Measurements from ENCODE around the gene NUDT6.

DNA sequence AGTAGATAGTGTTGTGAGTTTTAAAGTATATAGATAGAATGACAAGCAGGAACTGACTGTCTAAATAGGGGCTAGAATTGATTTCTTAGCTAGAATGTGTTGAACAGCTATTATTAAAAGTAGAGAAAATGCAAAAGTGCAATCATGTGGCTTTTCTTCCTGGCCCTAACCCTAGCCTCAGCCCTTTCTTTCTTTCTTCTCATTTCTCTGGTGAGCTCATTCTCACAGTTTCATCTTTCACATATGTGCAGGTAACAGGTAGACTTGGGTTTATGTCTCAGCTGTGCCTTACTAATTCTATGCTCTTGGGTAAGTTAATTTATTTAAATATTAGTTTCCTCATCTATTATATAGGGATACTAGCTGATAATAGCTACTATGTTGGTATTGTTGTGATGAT, 70.8 kb downstream of the NUDT6 start:
- TF ChIP-seq POLR2AphosphoS5 (IDR thresholded peaks at IDR 0.05) = no peak
- TF ChIP-seq, protein P1, sequence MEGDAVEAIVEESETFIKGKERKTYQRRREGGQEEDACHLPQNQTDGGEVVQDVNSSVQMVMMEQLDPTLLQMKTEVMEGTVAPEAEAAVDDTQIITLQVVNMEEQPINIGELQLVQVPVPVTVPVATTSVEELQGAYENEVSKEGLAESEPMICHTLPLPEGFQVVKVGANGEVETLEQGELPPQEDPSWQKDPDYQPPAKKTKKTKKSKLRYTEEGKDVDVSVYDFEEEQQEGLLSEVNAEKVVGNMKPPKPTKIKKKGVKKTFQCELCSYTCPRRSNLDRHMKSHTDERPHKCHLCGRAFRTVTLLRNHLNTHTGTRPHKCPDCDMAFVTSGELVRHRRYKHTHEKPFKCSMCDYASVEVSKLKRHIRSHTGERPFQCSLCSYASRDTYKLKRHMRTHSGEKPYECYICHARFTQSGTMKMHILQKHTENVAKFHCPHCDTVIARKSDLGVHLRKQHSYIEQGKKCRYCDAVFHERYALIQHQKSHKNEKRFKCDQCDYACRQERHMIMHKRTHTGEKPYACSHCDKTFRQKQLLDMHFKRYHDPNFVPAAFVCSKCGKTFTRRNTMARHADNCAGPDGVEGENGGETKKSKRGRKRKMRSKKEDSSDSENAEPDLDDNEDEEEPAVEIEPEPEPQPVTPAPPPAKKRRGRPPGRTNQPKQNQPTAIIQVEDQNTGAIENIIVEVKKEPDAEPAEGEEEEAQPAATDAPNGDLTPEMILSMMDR (IDR thresholded peaks at IDR 0.05) = no peak
- TF ChIP-seq POLR2A (IDR thresholded peaks at IDR 0.05) = no peak
